A673 (cell line): ENCODE data around the gene CDHR3. TPM values are rescaled to one million over a fixed set of nuclear protein-coding genes. Genes with fewer than 3 reads are reported as not detected.

Source experiments
- BruUV-seq: library from RNA; stranded (reverse); fragments of 400-500 nt; replicated peaks from 2 replicates; lab custom pipeline; 2021; lab: Mats Ljungman, UMichigan
- CTCF ChIA-PET: fragments of 300-600 bp; sonication (Branson Sonifier 250); formaldehyde crosslinking; loops from one replicate; lab custom pipeline; 2022; ENCODE audit warnings: antibody characterized with exemption; lab: Charles Lee
- POLR2A ChIA-PET: fragments of 300-600 bp; sonication (Branson Sonifier 250); formaldehyde crosslinking; loops from one replicate; lab custom pipeline; 2022; ENCODE audit warnings: antibody characterized with exemption; ENCODE audit not compliant: low non-redundant PET; lab: Charles Lee
- DNase-seq: peaks from one replicate; pipeline ENCODE4 v3.0.0-alpha.2; 2015; ENCODE audit warnings: low spot score
- H3K27ac ChIP-seq: fragments of 200-600 bp; sonication (generic); 2 replicates; pipeline ENCODE4 v1.5.1; 2016; ENCODE audit warnings: mixed run types, low read depth, mild to moderate bottlenecking, mixed read lengths, antibody characterized with exemption, low read length; ENCODE audit not compliant: poor library complexity, severe bottlenecking
- H3K27me3 ChIP-seq: fragments of 200-600 bp; sonication (generic); replicated peaks from 2 replicates; pipeline ENCODE4 v1.6.1; 2017; ENCODE audit warnings: mixed run types, low read depth, mild to moderate bottlenecking, mixed read lengths, antibody characterized with exemption, low read length; ENCODE audit not compliant: insufficient read depth, poor library complexity
- H3K36me3 ChIP-seq: fragments of 200-600 bp; sonication (generic); 2 replicates; pipeline ENCODE4 v1.6.1; 2016; ENCODE audit warnings: mixed run types, mild to moderate bottlenecking, mixed read lengths, antibody characterized with exemption, low read length; ENCODE audit not compliant: insufficient read depth, poor library complexity, severe bottlenecking
- H3K4me1 ChIP-seq: fragments of 200-600 bp; sonication (generic); 2 replicates; pipeline ENCODE4 v1.6.1; 2017; ENCODE audit warnings: mixed run types, mild to moderate bottlenecking, mixed read lengths, antibody characterized with exemption, low read length; ENCODE audit not compliant: insufficient read depth, poor library complexity, severe bottlenecking
- H3K4me3 ChIP-seq: fragments of 200-600 bp; sonication (generic); 2 replicates; pipeline ENCODE4 v1.5.1; 2016; ENCODE audit warnings: low read depth, mixed run types, mild to moderate bottlenecking, mixed read lengths, low read length; ENCODE audit not compliant: poor library complexity, severe bottlenecking
- H3K9me3 ChIP-seq: fragments of 200-600 bp; sonication (generic); 2 replicates; pipeline ENCODE4 v1.6.1; 2016; ENCODE audit warnings: mixed run types, low read depth, mild to moderate bottlenecking, mixed read lengths, antibody characterized with exemption, low read length; ENCODE audit not compliant: poor library complexity, severe bottlenecking
- CTCF ChIP-seq: fragments of 300-800, 200-600 bp; sonication (generic); conservative IDR thresholded peaks from 2 replicates; pipeline ENCODE4 v1.5.1; 2017; ENCODE audit warnings: low read depth, mild to moderate bottlenecking, antibody characterized with exemption, low read length, moderate library complexity, mixed read lengths
- EZH2 ChIP-seq: fragments of 200-600 bp; sonication (generic); IDR thresholded peaks from 2 replicates; pipeline ENCODE4 v1.6.1; 2017; ENCODE audit warnings: borderline replicate concordance, low read depth, mild to moderate bottlenecking, mixed read lengths, antibody characterized with exemption, low read length; ENCODE audit not compliant: poor library complexity, severe bottlenecking
- intact Hi-C: fragments of 100-400 bp; cut with micrococcal nuclease; formaldehyde crosslinking; loops from one replicate; pipeline ENCODE4 v1.10.0; 2022; ENCODE audit not compliant: unreplicated experiment
- total RNA-seq: library from RNA; stranded (reverse); gene quantifications from 2 replicates; pipeline ENCODE4 v1.2.3, GENCODE V29; 2021

The CDHR3 gene
- total RNA-seq, 1 experiment from 2014 or later = 13.9 TPM

- H3K4me1 ChIP-seq = no peaks in the 10 kb centered on the region
These were observed 34.0 kb downstream of the CDHR3 start for GRCh38 chr7:105996860-105997737.

GRCh38 chr7:105999256-105999655, 36.2 kb downstream of the CDHR3 start:
- no TSS peak for BruUV-seq
- Histone ChIP-seq H3K4me1 (no peaks in the 10 kb centered on the region), H3K27ac (no peak overlapping the region), H3K27me3 (no peaks in the 10 kb centered on the region), H3K9me3 (no peaks in the 10 kb centered on the region), H3K36me3 (no peaks in the 10 kb centered on the region), H3K4me3 (no peak overlapping the region)
- intact Hi-C loops = no loop called here
- TF ChIP-seq CTCF (no peak), EZH2 (no peak)
- POLR2A ChIA-PET = no interaction called here
- CTCF ChIA-PET = no interaction called here
- no peak for DNase-seq

More at GRCh38 chr7:105996860-105997737, 34.0 kb downstream of the CDHR3 start:
- TF ChIP-seq EZH2 (no peak), CTCF (no peak)
- no peaks in the 10 kb centered on the region for H3K9me3 ChIP-seq
- intact Hi-C loops = no loop called here
- ChIA-PET POLR2A (no interaction called here), CTCF (no interaction called here)
- DNase-seq = no peak
- H3K27ac ChIP-seq = no peak overlapping the region
- no TSS peak for BruUV-seq
- H3K27me3 ChIP-seq = no peaks in the 10 kb centered on the region
- H3K36me3 ChIP-seq = no peaks in the 10 kb centered on the region
- H3K4me3 ChIP-seq = no peak overlapping the region

GRCh38 chr7:106001196-106001595, 38.1 kb downstream of the CDHR3 start:
- Histone ChIP-seq H3K9me3 (no peaks in the 10 kb centered on the region), H3K27ac (no peak overlapping the region), H3K4me1 (no peaks in the 10 kb centered on the region), H3K36me3 (no peaks in the 10 kb centered on the region), H3K4me3 (no peak overlapping the region), H3K27me3 (no peaks in the 10 kb centered on the region)
- POLR2A ChIA-PET = no interaction called here
- TF ChIP-seq EZH2 (no peak), CTCF (no peak)
- CTCF ChIA-PET = no interaction called here
- no TSS peak for BruUV-seq
- intact Hi-C loops = loop anchor here (10.0 kb wide), 1 partner anchor 236 kb away; no protein-coding TSS in a partner anchor
- DNase-seq = no peak
